ENCODE measurements around the gene CCDC85B.

The CCDC85B gene

DNA sequence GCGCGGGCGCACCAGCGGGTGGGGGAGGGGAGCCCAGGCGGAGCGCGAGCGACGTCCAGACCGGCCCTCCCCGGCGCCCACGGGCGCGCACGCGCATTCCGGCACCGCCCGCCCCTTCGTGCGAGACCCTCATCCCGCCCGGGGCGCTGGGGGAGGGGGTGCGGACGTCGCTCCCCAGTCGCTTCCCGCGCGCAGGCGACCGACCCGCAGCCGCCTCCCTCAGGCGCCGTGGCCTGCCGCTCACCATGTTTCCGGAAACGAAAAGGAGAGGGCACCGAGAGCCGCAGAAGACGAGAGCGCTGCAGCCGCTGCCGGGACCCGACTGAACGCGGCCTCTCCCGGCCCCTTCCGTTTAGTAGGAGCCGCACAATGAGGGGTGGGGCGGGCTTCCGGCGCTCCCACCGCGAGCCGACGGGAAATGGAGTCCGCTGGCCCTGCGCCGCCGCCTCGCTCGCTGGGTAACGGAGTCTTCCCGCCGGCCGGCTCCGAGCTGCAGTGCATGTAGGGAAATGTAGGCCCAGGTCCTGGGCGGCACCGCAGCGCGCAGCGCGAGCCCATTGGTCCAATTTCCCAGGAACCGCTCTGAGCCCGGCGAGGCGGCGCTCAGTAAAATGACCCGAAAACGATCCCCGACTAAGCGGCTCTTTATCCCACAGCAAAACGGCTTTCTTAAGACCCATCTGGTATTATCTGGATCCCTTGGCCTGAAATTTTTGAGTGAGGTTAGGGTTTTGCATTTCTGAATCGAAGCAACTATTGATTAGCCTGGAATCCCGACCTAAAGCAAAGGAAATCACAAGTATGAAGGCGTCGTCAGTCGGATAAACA, 32.4 kb upstream of the CCDC85B start, which contains the start of gene CFL1:
CFL1 (minus strand) TSS at position 328 of the 828 bp plus-strand sequence; CDS start at position 247, 81 bp downstream.
- DNase-seq: peak; percentile 97

GRCh38 chr11:65858681-65859087, 31.8 kb upstream of the CCDC85B start:
- no peak for DNase-seq

DNA sequence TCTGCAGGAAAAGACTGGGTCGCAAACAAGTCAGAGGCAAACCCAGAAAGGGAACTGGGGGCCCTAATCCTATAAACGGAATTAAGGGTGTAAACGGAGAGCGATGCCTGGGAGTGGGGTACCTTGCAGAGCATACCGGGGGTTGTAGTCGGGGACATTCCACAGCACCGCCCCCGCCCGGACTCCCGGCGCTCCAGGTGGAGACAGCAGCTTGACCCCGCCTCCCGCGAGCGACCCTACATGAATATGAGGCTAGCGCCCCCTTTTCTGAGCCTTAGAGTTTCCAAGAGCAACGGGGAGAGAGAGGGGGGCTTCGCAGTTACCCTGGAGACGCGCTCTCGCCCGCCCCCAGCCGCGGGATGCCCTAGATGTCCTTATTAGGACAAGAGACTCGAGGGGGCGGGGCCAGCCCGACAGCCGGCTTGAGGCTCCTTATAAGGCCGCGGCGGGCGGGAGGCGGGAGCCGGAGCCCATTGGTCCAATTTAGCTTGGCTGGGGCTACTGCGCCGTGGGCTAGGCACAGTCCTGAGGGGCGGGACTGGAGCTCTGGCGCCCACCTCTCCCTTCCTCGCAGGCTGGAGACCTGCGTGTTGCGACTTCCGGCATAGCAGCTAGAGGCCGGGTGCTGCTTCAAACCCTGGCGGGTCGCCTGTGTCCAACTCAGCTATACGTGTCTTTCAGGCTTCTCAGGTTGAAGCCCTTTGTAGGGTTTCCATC, 31.2 kb upstream of the CCDC85B start:
- peak; percentile 93 for DNase-seq

- no peak for DNase-seq
Measured at GRCh38 chr11:65859812-65860277, 30.6 kb upstream of the CCDC85B start.

GRCh38 chr11:65860278-65861164, 30.0 kb upstream of the CCDC85B start, which contains the start of gene MUS81:
Gene MUS81 (plus strand): TSS chr11:65860433. CDS start chr11:65860754, 321 bp downstream.
- DNase-seq: peak; percentile 92

DNA sequence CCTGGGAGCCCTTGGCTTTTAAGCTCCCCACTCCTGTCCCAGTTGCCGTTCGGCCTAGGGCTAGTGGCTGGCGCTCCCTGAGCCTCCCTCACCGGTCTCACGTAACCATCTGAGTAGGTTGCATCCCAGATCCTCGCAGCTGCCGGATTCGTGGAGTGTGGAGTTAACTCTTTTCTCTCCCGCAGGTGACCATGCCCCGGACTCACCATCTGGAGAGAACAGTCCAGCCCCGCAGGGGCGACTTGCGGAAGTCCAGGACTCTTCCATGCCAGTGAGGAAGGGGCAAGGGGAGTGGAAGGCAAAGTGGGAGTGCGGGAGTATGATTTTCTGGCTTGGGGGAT, 29.3 kb upstream of the CCDC85B start:
- no peak for DNase-seq

DNA sequence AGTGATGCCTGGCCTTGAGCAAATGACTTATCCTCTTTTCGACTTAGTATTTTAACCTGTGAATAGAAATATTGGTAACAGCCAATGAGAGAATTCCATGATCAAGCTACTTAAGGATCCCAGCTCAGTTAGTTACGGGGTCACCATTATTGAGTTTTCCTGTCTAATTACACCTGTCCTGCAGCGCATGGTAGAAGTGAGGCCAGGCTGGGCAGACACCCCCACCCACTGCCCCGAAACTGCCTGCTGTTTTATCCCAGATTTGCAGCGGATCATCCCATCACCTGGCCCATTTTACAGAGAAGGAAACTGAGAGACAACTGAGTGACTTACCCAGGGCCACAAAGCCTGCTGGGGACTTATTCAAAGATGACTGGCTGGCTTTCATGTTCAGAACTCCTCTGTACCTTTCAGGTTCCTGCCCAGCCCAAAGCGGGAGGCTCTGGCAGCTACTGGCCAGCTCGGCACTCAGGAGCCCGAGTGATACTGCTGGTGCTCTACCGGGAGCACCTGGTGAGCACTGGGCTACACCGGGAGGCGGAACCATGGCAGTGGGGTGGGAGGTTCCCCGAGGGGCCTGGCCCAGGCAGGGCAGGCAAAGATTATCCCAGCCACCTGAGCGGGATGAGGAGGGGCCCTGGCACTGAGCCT, 28.8 kb upstream of the CCDC85B start:
- no peak for DNase-seq

- no peak for DNase-seq
Measured at GRCh38 chr11:65862191-65862735, 28.2 kb upstream of the CCDC85B start.

DNA sequence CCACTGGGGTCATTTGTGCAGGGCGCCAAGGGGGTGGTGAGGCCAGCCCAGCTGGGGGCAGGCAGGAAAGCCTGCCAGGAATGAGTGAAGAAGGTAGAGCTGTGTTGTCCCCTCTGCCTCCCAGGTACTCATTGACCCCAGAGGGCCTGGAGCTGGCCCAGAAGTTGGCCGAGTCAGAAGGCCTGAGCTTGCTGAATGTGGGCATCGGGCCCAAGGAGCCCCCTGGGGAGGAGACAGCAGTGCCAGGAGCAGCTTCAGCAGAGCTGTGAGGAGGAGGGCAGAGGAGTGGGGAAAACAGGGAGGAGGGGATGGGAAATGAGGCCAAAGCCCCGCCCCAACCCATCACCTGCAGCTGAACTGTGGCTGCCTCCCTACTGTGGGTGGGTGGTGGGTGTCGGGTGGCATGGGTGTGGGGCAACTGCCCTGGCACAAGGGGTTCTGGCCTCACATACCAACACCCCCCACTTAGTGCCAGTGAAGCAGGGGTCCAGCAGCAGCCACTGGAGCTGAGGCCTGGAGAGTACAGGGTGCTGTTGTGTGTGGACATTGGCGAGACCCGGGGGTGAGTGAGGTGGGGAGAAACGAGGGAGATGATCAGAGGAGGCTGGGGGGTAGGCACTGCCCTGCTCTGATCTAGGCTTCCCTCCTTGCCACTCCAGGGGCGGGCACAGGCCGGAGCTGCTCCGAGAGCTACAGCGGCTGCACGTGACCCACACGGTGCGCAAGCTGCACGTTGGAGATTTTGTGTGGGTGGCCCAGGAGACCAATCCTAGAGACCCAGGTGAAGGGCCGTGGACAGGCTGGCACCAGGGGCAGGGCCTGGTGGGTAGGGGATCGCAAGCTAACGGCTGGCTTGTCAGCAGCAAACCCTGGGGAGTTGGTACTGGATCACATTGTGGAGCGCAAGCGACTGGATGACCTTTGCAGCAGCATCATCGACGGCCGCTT, 27.3 kb upstream of the CCDC85B start:
- no peak for DNase-seq

- DNase-seq: no peak
Measured at GRCh38 chr11:65863889-65864705, 26.4 kb upstream of the CCDC85B start.

DNA sequence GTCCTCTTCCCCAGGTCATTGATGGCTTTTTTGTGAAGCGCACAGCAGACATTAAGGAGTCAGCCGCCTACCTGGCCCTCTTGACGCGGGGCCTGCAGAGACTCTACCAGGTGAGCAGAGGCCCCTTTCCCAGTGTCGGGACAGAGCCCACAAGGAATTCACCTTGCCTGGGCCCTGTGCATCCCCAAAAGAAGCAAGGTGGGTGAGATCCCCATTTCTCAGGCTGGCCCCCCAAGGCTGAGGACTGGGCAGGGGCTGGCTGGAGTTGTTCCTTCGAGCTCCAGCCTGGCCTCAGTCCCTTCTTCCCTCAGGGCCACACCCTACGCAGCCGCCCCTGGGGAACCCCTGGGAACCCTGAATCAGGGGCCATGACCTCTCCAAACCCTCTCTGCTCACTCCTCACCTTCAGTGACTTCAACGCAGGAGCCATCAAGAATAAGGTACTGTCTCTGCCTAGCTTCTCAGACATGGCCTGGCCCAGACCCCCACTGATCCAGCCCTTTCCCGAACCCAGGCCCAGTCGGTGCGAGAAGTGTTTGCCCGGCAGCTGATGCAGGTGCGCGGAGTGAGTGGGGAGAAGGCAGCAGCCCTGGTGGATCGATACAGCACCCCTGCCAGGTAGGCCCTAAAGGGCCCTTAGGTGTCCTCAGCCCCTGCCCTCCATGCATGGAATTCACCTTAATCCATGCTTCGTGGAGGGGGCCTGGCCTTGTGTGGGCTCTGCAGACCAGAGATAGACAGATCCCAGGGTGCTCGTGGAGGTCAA, 25.6 kb upstream of the CCDC85B start:
- DNase-seq: no peak

DNA sequence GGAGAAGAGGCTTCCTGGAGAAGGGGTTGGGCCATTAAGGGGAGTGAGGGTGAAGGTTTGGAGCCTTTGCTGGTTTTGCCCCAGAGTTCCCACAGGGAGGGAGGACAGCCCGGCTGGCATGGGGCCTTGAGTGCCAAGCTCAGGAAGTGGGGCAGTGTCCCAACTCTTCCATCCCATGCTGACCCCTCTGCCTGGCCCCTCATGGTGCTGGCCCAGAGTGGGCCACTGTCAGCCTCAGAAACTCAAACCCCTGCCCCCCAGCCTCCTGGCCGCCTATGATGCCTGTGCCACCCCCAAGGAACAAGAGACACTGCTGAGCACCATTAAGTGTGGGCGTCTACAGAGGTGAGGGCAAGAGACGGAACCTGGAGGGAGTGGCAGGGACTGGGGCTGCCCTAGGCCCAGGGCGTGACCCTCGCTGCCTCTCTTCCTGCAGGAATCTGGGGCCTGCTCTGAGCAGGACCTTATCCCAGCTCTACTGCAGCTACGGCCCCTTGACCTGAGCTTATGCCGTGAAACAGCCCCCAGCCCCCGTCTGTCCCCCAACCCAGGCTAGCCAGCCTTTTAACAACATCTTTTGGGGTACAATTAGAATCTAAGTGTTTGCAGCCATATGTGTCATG, 24.8 kb upstream of the CCDC85B start:
- no peak for DNase-seq

DNA sequence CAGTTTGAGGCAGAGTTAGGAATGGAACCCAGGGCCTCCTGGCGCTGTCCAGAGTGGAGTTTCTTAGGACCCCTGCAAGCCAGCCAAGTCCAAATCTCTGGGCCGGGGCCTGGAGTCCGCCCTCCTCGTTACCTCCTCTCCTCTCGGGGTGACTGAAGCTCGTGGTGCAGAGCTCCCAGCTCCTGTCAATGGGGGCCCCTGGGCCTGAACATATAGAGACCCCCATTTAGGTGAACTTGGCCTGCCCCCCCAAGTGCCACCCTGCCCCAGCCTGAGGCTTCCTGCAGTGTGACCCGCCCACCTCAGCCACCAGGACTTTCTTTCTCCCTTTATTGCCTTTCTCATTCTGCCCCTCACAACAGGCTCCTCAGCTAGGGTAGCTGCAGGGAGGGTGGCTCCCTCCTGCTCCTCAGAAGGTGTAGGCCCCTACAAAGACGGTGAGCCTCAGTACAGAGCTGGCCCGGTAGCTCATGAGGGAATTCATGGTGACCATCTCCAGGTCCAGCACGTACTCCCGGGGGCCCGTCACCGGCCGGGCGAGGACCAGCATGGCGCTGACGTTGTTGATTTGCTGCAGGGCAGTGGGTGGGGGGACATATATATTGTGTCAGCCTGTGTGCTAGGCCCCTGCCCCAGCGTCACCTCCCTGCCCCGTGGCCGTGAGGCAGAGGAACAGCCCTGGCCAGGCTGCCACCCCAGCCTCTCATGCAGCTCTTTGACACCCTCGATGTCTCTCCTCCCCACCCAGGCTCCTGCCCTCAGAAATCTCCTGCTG, 23.8 kb upstream of the CCDC85B start:
- no peak for DNase-seq

DNA sequence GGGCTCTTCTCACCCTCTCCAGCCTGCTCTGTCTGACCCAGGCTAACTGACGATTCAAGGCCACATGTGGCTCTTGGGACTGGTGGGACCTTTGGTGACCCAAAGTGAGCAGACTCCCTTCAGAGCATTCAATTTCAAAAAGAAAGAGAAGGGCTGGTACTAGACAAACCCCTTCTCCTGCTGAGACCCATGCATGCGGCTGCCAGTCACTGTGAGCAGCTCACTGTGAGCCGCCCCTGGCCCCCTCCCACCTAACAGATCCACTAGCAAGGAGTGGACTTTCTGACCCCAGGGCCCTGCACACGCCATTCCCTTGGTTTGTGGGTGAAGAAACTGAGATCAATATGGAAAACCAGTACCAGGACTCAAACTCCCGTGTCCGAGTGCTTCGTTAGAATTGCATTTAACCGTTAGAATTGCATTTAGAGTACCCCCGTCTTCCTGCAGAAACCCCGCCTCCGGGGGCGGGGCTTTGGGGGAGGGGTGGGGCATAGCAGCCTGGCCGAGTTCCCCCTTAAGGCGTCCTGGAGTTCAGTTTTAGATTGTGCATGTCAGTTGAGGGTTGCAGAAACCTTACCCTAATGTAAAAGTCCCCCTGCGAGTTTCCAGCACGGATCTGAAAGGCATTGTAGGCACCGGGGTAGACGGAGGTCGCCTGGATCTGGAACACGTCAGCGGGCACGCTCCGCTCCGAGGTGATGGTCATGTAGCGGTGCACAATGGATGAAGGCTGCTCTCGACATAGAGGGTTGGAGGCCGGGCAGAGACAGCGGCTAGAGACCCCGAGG, 23.0 kb upstream of the CCDC85B start:
- DNase-seq: no peak

DNA sequence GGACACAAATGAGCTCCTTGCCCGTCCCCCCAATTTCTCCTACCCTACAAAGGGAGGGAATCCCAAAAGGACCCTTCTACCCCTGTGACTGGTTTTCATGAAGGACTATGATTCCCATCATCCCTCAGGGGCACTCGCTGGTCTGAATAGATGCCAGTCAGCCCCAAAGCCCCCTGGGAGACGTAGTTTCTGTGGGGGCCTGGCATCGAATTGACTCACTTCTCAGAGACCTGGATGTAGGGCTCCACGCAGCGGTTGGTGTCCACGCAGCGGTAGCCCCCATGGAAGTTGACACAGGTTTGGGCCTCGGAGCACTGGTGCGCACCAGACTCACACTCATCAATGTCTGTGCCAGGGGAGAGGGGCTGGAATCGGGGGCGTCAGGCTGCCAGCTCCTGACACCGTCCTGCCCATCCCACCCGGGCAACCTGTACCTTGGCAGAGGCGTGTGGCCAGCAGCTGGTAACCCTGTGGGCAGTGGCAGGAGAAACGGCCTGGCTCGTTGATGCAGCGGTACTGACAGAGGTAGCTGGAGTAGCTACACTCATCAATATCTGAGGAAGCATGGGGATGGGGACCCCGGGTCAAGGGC, 22.3 kb upstream of the CCDC85B start:
- no peak for DNase-seq

DNA sequence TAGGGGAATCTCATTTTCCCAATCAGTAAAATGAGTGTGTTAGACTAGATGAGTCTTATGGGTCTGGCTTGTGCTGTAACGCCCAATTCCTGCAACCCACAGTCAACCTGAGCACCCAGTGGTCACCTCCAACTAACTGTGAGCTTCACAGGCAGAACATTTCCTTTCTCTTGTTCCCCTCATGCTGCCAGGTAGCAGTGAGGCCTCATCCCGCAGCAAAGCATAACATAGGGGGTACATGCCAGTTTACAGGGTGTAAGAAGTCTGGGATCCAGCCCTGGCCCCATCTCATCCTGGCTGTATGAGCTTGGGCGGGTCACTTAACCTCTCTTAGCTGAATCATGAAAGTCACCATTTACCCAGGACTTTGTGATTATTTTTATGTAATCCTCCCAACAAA, 21.6 kb upstream of the CCDC85B start:
- DNase-seq: no peak
